HG03025 (cell line): ENCODE measurements around the gene MATCAP1.

Experiments used
- ATAC-seq: cut with Tn5 transposase; IDR thresholded peaks from one replicate; pipeline ENCODE4 v1.9.1; 2021; ENCODE audit warnings: mild to moderate bottlenecking, moderate library complexity; ENCODE audit not compliant: unreplicated experiment, low FRiP score

MATCAP1 gene

GRCh38 chr16:67191995-67192681 is 8.4 kb upstream of the MATCAP1 start, which contains the start of gene E2F4:
Gene E2F4 (plus strand): TSS chr16:67192155. CDS start chr16:67192228, 73 bp downstream.
- ATAC-seq: peak; percentile 80

GRCh38 chr16:67191411-67191994 is 7.7 kb upstream of the MATCAP1 start:
- ATAC-seq: no peak

- no peak for ATAC-seq
Observed at GRCh38 chr16:67190448-67191399, 7.0 kb upstream of the MATCAP1 start.

GRCh38 chr16:67190041-67190440 is 6.3 kb upstream of the MATCAP1 start, which contains the start of gene EXOC3L1:
Gene EXOC3L1 (minus strand): TSS chr16:67190136. CDS start chr16:67189676, 460 bp downstream.
- ATAC-seq: no peak

- ATAC-seq: no peak
Observed at GRCh38 chr16:67188798-67189197, 5.0 kb upstream of the MATCAP1 start.

- ATAC-seq: no peak
Observed at GRCh38 chr16:67188323-67188722, 4.6 kb upstream of the MATCAP1 start.

- no peak for ATAC-seq
Observed at GRCh38 chr16:67187175-67187890, 3.6 kb upstream of the MATCAP1 start.

- ATAC-seq: no peak
Observed at GRCh38 chr16:67186550-67186950, 2.8 kb upstream of the MATCAP1 start.

- ATAC-seq: no peak
Observed at GRCh38 chr16:67185651-67186134, 1.9 kb upstream of the MATCAP1 start.

- ATAC-seq: no peak
Observed at GRCh38 chr16:67184995-67185650, 1.4 kb upstream of the MATCAP1 start.

- no peak for ATAC-seq
Observed at GRCh38 chr16:67184453-67184994, 761 bp upstream of the MATCAP1 start.

- no peak for ATAC-seq
Observed at GRCh38 chr16:67183284-67183626, 508 bp downstream of the MATCAP1 start.

- no peak for ATAC-seq
Observed at GRCh38 chr16:67182288-67182687, 1.5 kb downstream of the MATCAP1 start.

GRCh38 chr16:67181346-67181745 is 2.4 kb downstream of the MATCAP1 start:
- ATAC-seq: no peak

- no peak for ATAC-seq
Observed at GRCh38 chr16:67180166-67180565, 3.6 kb downstream of the MATCAP1 start.

GRCh38 chr16:67179421-67180080 is 4.2 kb downstream of the MATCAP1 start:
- ATAC-seq: no peak

- no peak for ATAC-seq
Observed at GRCh38 chr16:67177743-67178699, 5.7 kb downstream of the MATCAP1 start.

GRCh38 chr16:67176662-67177061 is 7.1 kb downstream of the MATCAP1 start:
- no peak for ATAC-seq
